Memory B cell (primary cell): ENCODE results near the gene LRRTM4.
"Not testable (repeated sequence)": the region's sequence is repeated elsewhere in the genome, so short reads cannot be mapped to it uniquely, and the experiment has no call there.

Experiments used
- ATAC-seq: fragments of 150-1000 bp; cut with Tn5 transposase; 2 replicates; pipeline ENCODE4 v1.10.0; 2021; ENCODE audit warnings: low read depth, mild to moderate bottlenecking, moderate library complexity
- DNase-seq, 2 donors: peaks; one replicate each; pipeline ENCODE4 v3.0.0; 2022; ENCODE audit warnings: low spot score in 2 of 2
- H3K27ac Mint-ChIP-seq: one replicate; pipeline ENCODE4 v1.8.0; 2022; ENCODE audit warnings: mild to moderate bottlenecking, moderate library complexity, mixed read lengths
- H3K27me3 Mint-ChIP-seq: one replicate; pipeline ENCODE4 v1.8.0; 2022; ENCODE audit warnings: mixed read lengths
- H3K36me3 Mint-ChIP-seq: one replicate; pipeline ENCODE4 v1.8.0; 2022; ENCODE audit warnings: mild to moderate bottlenecking, mixed read lengths
- H3K4me1 Mint-ChIP-seq: one replicate; pipeline ENCODE4 v1.8.0; 2022; ENCODE audit warnings: mixed read lengths
- H3K4me3 Mint-ChIP-seq: one replicate; pipeline ENCODE4 v1.8.0; 2022; ENCODE audit warnings: mild to moderate bottlenecking, moderate library complexity, mixed read lengths
- H3K9me3 Mint-ChIP-seq: one replicate; pipeline ENCODE4 v1.8.0; 2022; ENCODE audit warnings: mixed read lengths

LRRTM4 gene

DNA sequence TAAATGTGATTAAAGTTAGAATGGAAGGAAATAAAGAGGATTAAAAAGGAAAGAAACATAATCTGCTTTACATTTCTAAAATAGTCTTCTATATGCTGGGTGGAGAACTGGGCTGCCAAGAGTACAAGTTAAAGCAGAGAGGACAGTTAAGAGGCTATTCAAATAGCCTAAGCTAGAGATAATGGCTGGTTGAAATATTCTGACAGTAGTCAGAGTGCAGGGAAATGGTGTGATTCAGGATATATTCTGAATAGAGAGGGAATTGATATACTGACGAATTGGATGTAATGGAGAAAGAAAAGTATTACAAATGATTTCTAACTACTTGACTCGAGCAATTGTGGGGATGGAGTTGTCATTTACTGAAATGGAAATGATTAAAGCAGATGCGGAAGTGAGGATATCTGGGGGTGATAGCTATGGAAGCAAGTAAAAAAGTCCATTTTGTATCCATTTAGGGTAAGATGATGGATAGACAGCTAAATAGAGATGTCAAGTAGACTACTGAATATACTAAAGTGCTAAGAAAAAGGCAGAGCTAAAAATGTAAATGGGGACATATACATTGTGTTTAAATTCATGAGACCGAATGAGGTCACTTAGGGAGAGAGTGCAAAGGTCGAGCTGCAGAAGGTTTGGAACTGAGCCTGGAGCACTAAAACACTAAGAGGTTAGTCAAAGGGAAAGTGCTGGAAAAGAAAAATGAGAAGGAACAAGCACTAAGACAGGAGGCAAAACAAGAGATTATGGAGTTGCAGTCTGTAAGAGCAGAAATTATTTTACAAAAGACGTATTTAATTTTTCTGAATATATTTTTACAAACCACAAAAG lies 696.8 kb downstream of the LRRTM4 start:
- Mint-ChIP-seq H3K4me3 (no peak overlapping the region), H3K27me3 (no peaks in the 10 kb centered on the region), H3K4me1 (no peaks in the 10 kb centered on the region), H3K27ac (no peak overlapping the region), H3K36me3 (no peaks in the 10 kb centered on the region), H3K9me3 (no peaks in the 10 kb centered on the region)
- DNase-seq (no peak), ATAC-seq (no peak)

DNA sequence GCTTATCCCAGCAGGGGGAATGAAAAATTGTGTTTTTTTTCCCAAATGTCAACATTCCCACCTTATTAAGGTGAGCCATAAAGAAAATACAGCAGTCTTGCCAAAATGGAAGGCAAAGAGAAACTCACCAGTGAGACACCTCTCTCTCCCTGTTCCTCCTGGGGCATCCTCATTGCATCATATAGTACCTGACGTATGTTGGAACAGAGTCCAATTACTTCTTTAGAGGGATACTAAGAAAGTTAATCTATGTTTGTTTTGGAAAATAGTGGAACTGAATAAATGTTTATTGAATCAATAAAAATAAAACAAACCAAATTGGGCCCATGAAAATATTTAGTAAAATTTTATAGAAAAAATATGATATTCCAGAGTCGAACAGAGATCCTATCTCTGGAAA lies 700.4 kb downstream of the LRRTM4 start:
- Mint-ChIP-seq H3K27ac (no peak overlapping the region), H3K4me3 (no peak overlapping the region), H3K4me1 (no peaks in the 10 kb centered on the region)

DNA sequence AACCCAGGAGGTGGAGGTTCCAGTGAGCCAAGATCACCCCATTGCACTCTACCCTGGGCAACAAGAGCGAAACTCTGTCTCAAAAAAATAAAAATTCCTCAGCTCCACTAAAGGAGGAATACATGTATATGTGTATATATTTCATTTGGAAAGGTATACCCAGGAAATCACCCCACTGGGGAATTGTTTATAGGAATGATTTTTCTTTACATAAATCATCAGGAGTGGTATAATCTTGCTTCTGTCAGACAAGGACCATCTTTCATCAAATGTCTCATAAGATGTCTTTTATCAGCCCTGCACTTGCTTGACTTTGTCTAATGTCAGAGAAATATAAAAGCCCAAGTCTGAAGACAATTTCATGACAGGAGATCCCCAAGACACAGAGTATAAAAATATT lies 709.1 kb downstream of the LRRTM4 start:
- no peak overlapping the region for H3K27ac Mint-ChIP-seq
- no peak overlapping the region for H3K4me3 Mint-ChIP-seq
- ATAC-seq = no peak
- H3K27me3 Mint-ChIP-seq = no peaks in the 10 kb centered on the region
- no peaks in the 10 kb centered on the region for H3K4me1 Mint-ChIP-seq
- no peaks in the 10 kb centered on the region for H3K36me3 Mint-ChIP-seq
- no peak for DNase-seq
- peaks cover 4% of the 10 kb centered on the region for H3K9me3 Mint-ChIP-seq

More for the DNA sequence above, 700.4 kb downstream of the LRRTM4 start:
- Mint-ChIP-seq H3K27me3 (no peaks in the 10 kb centered on the region), H3K9me3 (peaks cover 4% of the 10 kb centered on the region), H3K36me3 (no peaks in the 10 kb centered on the region)
- ATAC-seq (no peak), DNase-seq (no peak)

DNA sequence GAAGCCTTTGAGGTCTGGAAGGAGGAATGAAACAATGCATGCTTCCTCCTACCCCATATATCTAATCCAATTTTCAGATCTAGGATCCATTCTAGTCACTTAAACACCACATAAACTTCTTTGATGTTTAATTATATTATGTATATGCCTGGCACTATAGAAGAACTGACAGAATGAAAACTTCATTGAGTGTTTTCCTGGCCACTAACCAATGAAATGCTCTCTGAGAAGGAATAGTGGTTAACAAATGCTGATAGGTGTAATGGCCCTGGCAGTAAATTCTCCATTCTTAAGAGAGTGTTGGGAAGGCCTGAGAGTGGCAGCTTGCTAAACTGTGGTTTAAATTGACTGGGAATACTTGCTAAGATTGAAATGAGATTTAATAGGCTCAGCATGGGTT lies 710.0 kb downstream of the LRRTM4 start:
- Mint-ChIP-seq H3K27ac (no peak overlapping the region), H3K36me3 (no peaks in the 10 kb centered on the region), H3K4me3 (no peak overlapping the region), H3K4me1 (no peaks in the 10 kb centered on the region), H3K27me3 (no peaks in the 10 kb centered on the region), H3K9me3 (peaks cover 6% of the 10 kb centered on the region)
- ATAC-seq = no peak
- no peak for DNase-seq

DNA sequence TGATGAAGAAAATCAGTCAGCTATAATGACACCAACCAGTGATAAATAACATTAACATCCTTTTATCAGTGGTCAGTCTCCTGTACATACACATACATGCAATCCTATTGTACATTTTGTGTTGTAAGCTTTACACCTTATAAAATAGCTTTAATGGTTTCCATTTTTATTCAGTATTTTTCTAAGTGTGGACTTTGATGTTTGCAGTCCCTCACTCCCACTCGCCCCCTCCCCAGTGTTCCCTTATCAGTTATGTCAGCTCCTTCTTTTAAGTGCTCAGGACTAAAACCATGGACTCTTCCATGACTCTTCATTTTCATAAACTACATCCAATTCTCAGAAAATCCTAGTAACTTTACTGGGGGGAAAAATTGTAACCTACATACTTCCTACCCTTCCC lies 713.0 kb downstream of the LRRTM4 start:
- H3K4me3 Mint-ChIP-seq = no peak overlapping the region
- no peaks in the 10 kb centered on the region for H3K36me3 Mint-ChIP-seq

DNA sequence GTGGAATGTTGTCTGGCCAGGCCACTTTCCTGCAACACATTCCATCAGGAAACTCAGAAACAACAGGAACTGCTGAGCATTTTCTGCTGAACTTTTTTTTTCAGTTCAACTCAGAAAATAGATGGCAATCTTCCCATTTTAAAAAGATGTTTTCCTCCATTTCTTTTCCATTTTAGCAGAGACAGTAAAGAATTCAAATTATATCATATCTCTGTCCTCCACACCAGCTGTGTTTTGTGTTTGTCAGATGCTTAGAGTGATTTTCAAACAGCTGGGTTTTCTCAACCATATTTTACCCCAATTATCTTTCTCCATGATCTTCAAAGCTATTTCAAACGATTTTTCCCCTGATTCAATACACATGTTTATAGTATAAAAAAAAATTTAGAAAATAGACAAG lies 713.4 kb downstream of the LRRTM4 start:
- H3K27ac Mint-ChIP-seq = no peak overlapping the region
- H3K27me3 Mint-ChIP-seq = no peaks in the 10 kb centered on the region
- H3K4me1 Mint-ChIP-seq = no peaks in the 10 kb centered on the region
- no peak for DNase-seq
- no peak for ATAC-seq
- H3K9me3 Mint-ChIP-seq = peaks cover 2% of the 10 kb centered on the region
- no peaks in the 10 kb centered on the region for H3K36me3 Mint-ChIP-seq
- H3K4me3 Mint-ChIP-seq = no peak overlapping the region

More for the DNA sequence above, 713.0 kb downstream of the LRRTM4 start:
- H3K4me1 Mint-ChIP-seq = no peaks in the 10 kb centered on the region
- H3K9me3 Mint-ChIP-seq = peaks cover 2% of the 10 kb centered on the region
- DNase-seq = no peak
- no peak for ATAC-seq
- no peak overlapping the region for H3K27ac Mint-ChIP-seq
- no peaks in the 10 kb centered on the region for H3K27me3 Mint-ChIP-seq

DNA sequence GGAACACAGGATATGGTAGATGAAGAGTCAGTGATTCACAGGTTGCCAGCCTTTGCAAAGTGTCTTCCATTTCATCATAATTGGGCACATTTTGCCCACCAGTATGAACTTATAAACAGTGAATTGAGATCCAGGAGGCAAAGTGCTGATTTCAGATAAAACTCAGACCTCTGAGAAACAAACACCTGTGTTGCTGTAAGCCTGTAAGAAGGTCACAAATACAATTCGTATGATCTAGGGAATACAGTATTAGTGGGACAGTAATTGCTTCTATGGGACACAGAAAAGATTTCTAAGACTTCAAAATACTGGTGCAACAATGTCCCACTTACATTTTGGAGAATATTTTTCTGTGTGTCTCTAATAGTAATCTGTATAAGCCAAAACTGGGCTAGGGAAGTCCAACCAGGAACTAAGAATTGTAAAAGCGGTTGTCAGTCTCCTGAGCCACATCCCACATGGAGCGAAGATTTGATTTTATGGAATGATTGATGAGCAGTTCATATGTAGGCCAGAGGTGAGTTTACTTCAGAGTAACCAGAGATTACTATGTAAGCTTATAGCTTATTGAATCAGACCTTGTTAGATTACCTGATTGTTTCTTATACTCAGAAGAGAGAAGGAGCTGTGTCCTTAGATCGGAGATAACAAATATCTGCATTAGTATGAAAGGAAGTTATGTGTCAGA lies 728.4 kb downstream of the LRRTM4 start:
- Mint-ChIP-seq H3K4me1 (no peaks in the 10 kb centered on the region), H3K36me3 (no peaks in the 10 kb centered on the region), H3K27ac (no peak overlapping the region), H3K4me3 (no peak overlapping the region), H3K9me3 (no peaks in the 10 kb centered on the region), H3K27me3 (no peaks in the 10 kb centered on the region)
- DNase-seq (no peak), ATAC-seq (no peak)

DNA sequence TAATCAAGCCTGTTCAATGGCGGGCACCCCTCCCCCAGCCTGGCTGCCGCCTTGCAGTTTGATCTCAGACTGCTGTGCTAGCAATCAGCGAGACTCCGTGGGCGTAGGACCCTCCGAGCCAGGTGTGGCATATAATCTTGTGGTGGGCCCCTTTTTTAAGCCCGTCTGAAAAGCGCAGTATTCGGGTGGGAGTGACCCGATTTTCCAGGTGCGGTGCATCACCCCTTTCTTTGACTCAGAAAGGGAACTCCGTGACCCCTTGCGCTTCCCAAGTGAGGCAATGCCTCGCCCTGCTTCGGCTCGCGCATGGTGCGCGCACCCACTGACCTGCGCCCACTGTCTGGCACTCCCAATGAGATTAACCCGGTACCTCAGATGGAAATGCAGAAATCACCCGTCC lies 740.9 kb downstream of the LRRTM4 start:
- DNase-seq, H3K27me3 Mint-ChIP-seq, ATAC-seq, H3K9me3 Mint-ChIP-seq, H3K4me3 Mint-ChIP-seq, H3K36me3 Mint-ChIP-seq, H3K27ac Mint-ChIP-seq, H3K4me1 Mint-ChIP-seq: not testable (repeated sequence)

DNA sequence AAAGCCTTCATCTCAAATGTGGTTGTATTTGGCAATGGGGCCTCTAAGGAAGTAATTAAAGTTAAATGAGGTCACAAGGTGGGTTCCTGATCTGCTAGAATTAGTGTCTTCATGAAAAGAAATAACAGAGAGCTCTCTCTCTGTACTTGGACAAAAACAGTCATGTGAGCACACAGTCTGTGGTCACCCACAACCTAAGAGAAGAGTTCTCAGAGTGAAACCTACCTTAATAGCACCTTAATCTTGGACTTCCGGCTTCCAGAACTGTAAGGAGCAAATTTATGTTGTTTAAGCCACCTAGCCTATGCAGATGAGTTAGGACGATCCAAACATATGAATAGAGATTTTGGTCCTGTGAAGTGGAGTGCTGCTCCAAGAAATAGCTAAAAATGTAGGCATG lies 758.9 kb downstream of the LRRTM4 start:
- Mint-ChIP-seq H3K4me3 (no peak overlapping the region), H3K36me3 (no peaks in the 10 kb centered on the region), H3K27me3 (no peaks in the 10 kb centered on the region), H3K27ac (no peak overlapping the region), H3K9me3 (peaks cover 2% of the 10 kb centered on the region), H3K4me1 (no peaks in the 10 kb centered on the region)
- ATAC-seq = no peak
- no peak for DNase-seq

DNA sequence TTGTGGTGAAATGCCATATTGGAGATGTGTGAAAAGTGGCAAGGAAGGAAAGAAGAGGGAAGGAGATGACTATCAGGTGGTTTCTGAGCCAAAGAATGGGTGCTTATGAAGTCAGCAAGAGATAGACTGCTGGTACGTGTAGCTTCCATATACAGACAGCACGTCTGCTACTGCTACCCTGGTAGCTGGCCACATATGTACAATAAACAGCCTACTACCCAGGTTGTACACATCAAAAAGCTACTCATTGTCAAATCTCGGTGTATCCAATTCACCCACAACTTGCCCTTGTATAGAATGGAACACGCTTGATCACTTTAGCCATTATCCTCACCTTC lies 761.8 kb downstream of the LRRTM4 start:
- H3K9me3 Mint-ChIP-seq = peaks cover 2% of the 10 kb centered on the region
- H3K36me3 Mint-ChIP-seq = no peaks in the 10 kb centered on the region
- no peaks in the 10 kb centered on the region for H3K4me1 Mint-ChIP-seq
- H3K27me3 Mint-ChIP-seq = no peaks in the 10 kb centered on the region
- ATAC-seq (no peak), DNase-seq (no peak)
- no peak overlapping the region for H3K27ac Mint-ChIP-seq
- no peak overlapping the region for H3K4me3 Mint-ChIP-seq

DNA sequence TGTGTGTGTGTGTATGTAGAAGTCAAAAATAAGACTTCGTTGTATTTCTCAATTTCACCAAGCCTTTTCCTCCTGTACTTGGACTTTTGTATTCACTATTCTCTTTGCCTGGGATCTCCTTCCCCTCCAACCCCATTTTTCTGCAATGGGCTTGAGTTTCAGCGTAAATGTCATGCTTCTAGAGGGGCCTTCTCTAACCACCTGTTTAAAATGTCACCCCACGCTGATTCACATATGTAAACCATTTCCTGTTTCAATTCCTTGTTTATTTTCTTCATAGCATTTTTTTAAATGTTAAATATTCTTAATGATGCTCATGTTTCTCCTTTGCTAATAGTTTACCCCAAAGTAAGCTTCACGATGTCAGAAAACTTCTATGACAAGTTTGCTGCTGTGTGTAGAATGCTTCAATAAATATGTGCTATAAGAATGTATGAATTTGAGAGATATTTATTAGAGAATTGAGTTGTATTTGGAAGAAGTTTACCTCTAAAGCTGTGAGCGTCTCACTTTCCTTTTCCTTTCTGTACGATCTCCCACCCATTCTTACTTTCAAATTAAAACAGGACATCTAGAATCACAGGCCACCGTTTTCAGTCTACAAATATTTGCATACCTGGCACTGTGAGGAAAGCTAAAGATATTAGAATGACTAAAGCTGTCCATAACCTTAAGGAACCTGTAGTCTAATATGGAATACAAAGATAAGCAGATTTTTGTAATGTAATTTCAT lies 762.4 kb downstream of the LRRTM4 start:
- ATAC-seq (no peak), DNase-seq (no peak)
- Mint-ChIP-seq H3K4me1 (no peaks in the 10 kb centered on the region), H3K27me3 (no peaks in the 10 kb centered on the region), H3K27ac (no peak overlapping the region), H3K4me3 (no peak overlapping the region), H3K9me3 (peaks cover 2% of the 10 kb centered on the region), H3K36me3 (no peaks in the 10 kb centered on the region)

DNA sequence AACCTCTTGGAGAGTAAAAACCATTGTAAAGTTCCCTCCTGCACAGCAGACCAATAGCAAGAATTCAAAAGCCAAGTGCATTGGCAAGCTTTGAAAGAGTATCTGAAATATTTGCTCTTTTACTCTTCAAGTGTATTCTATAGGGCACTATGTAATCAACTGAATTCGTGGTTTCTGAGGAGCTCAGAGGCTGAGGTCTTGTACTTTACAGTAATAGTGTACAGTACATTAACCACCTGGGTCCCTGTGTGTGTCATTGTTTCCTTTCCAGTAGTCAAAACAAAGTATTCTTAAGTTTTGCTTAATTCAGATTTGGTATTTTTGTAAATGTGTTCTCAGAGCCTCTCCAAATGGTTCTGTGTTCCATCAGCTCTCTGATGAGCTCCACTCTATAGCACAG lies 769.7 kb downstream of the LRRTM4 start:
- Mint-ChIP-seq H3K27ac (no peak overlapping the region), H3K9me3 (no peaks in the 10 kb centered on the region), H3K27me3 (no peaks in the 10 kb centered on the region), H3K4me1 (no peaks in the 10 kb centered on the region), H3K36me3 (no peaks in the 10 kb centered on the region), H3K4me3 (no peak overlapping the region)
- no peak for ATAC-seq
- no peak for DNase-seq

DNA sequence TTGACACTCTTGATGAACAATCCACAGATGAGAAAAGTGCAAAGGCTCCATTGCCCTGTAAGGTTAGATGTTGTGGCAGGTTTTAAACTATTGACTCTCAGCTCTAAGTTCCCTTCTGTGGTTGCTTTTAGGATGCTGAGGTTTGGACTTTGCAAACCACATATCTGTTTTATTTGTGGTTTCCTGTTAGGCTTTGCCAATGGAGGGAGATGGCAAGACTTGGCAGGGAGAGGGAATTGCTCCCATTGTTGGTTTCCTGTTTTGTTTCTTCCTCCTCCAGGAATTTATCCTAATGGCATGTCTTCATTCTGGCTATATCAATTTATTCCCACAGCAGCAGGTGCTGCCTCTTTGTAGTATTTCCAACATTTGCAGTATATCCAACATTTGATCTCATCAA lies 772.3 kb downstream of the LRRTM4 start:
- no peaks in the 10 kb centered on the region for H3K4me1 Mint-ChIP-seq
- H3K27ac Mint-ChIP-seq = no peak overlapping the region
- DNase-seq (no peak), ATAC-seq (no peak)
- H3K27me3 Mint-ChIP-seq = no peaks in the 10 kb centered on the region
- no peaks in the 10 kb centered on the region for H3K36me3 Mint-ChIP-seq
- H3K4me3 Mint-ChIP-seq = no peak overlapping the region
- H3K9me3 Mint-ChIP-seq = no peaks in the 10 kb centered on the region

DNA sequence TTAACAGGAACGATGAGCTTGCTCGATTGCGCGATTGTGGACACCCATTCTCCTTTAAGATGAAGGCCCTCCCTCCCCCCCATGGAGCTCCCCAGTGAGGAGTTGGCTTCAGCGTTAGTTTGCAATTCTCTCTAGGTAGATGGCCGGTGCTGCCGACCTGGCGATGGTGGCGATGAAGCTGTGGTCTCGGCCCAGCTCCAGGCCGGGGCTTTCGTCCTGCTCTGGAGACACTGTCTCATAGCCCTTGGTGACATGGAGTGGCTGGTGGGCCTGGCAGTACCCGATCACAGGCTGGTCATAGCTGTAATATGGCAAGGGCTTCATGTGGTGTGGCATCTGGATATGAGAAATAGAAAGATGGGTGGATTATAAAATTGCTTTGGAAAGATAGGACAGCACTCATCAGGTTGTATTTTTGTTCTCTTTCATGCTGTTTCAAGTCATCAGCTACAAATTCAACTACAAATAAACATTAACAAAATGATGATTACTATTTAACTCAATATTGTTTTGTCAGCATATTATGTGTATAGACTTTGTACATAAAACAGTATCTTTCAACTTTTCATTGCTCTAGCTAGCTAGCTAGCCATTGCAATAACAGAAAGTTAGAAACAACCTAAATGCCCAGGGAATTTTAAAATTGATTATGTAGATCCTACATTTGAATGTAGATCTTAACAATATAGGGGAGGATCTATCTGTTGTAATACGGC lies 773.4 kb downstream of the LRRTM4 start:
- Mint-ChIP-seq H3K4me3 (no peak overlapping the region), H3K27me3 (no peaks in the 10 kb centered on the region), H3K27ac (no peak overlapping the region), H3K9me3 (no peaks in the 10 kb centered on the region), H3K4me1 (no peaks in the 10 kb centered on the region), H3K36me3 (no peaks in the 10 kb centered on the region)
- no peak for ATAC-seq
- no peak for DNase-seq
